Measurements from ENCODE around the gene SNX20. TPM values are rescaled to one million over a fixed set of nuclear protein-coding genes. Genes with fewer than 3 reads are reported as not detected.

SNX20 gene
- total and polyA plus RNA-seq, 2 of the 4 experiments (the other 2 are of a cell fraction), result not detected

DNA sequence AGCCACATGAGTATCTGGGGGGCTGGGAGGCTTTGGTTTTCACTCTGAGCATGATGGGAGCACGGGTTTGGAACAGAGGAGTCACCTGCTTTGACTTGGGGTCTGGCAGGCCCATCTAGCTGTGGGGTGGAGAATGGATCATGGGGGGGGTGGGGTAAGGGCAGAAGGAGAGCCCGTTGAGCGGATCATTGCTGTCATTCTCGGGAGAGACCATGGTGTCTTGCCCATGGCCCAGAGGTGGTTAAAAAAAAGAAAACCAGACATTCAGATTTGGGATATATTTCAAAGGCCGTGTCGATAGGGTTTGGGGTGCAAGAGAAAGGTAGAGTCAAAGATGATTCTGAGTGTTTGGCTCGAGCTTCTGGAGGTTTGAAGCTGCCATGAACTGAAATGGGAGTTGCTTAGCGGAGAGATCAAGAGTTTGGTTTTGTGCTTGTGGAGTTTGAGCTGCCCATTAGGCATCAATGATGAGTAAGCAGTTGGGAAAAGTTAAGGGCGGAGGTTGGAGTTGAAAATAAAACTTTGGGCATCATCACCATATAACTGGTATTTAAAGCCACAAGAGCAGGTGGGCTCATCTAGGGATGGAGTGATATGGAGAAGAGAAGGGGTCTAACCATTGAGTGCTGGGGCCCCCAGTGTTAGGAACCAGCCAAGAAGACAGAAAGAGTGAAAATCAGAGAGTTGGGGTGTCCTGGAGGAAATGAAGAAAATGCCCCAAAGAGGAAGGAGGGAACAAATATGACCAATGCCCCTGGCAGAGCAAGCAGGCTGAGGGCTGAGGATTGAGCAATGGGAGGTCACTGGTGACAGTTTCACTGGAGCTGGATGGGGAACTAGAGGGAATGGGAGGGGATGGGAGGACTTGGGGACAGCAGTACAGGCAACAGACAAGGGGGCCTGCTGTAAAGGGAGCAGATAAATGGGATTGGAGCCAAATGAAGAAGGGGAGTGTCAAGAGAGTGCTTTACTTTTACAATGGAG, 14.2 kb upstream of the SNX20 start:
- WGBS, 2 experiments (ENCODE audit: extremely low coverage in 2 of 2, insufficient read length in 1 of 2), result 52% methylated on average over 7 of the region's 9 CpGs; no CpG with 5 or more reads in 1 of the 2 experiments
- H3K27ac ChIP-seq (ENCODE audit: insufficient read depth, low read length), result no peak overlapping the region
- H4K8ac ChIP-seq (ENCODE audit: low read depth in 2 of 2, low read length in 2 of 2), result no peak overlapping the region
- H3K14ac ChIP-seq (replicated peaks; ENCODE audit: low read depth, low read length), result no peak overlapping the region
- H4K20me1 ChIP-seq (ENCODE audit: insufficient read depth, low read length), result no peaks in the 10 kb centered on the region
- H2BK20ac ChIP-seq (ENCODE audit: low read depth, low read length), result no peak overlapping the region
- in situ Hi-C loops (cut with MboI; ENCODE audit: low sequenced_read_pairs), result no loop called here
- DNase-seq, result no peak
- H3K4ac ChIP-seq (ENCODE audit: low read depth, low read length), result no peak overlapping the region
- H3K23ac ChIP-seq (ENCODE audit: low read depth, low read length), result no peak overlapping the region
- no peaks in the 10 kb centered on the region for H3K79me1 ChIP-seq (ENCODE audit: low read depth in 1 of 2, low read length in 2 of 2)
- no peak overlapping the region for H3K4me2 ChIP-seq (ENCODE audit: low read depth, low read length)
- no peak overlapping the region for H3K4me3 ChIP-seq (ENCODE audit: insufficient read depth, low read depth, low read length)
- H3K56ac ChIP-seq (ENCODE audit: extremely low read depth, insufficient read depth, low read length), result no peak overlapping the region
- 0 out of 2 replicates have a peak, but pooled peaks cover 4% of the 10 kb centered on the region for H3K9me1 ChIP-seq (ENCODE audit: insufficient read depth, low read length)
- intact Hi-C loops (cut with micrococcal nuclease), result no loop called here
- H2AK9ac ChIP-seq (replicated peaks; ENCODE audit: low read depth, low read length, poor library complexity), result no peak overlapping the region
- dilution Hi-C loops (cut with HindIII; ENCODE audit: low sequenced_read_pairs, unreplicated experiment), result no loop called here
- no peak for ATAC-seq (ENCODE audit: low read depth)
- H2AK5ac ChIP-seq (ENCODE audit: low read depth, low read length), result no peak overlapping the region
- no peaks in the 10 kb centered on the region for H3K9me3 ChIP-seq (ENCODE audit: control insufficient read depth, insufficient read depth, low read length)
- peaks cover 18% of the 10 kb centered on the region; the same call in 1 of the 2 replicates for H3K27me3 ChIP-seq (ENCODE audit: control insufficient read depth, insufficient read depth, low read length)
- H2AFZ ChIP-seq (replicated peaks; ENCODE audit: low read length, poor library complexity), result no peak overlapping the region
- H3K18ac ChIP-seq (ENCODE audit: low read depth, low read length), result no peak overlapping the region
- H3K36me3 ChIP-seq (ENCODE audit: control insufficient read depth, insufficient read depth, low read length), result no peaks in the 10 kb centered on the region
- no peak overlapping the region for H2BK120ac ChIP-seq (ENCODE audit: low read depth, low read length)
- H3K4me1 ChIP-seq (ENCODE audit: control insufficient read depth, insufficient read depth, low read length), result no peaks in the 10 kb centered on the region
- no peak overlapping the region for H4K5ac ChIP-seq (ENCODE audit: low read depth, low read length)
- no peak overlapping the region for H2BK5ac ChIP-seq (ENCODE audit: low read depth, low read length, poor library complexity, severe bottlenecking)
- ChIA-PET POLR2A (ENCODE audit: unreplicated experiment) (no interaction called here), CTCF (interaction anchor here (0.7 kb wide), 1 partner anchor 16 kb away, joined by 5 read pairs; no protein-coding TSS in a partner anchor)
- TF ChIP-seq POLR2A (IDR thresholded peaks at IDR 0.05; ENCODE audit: low read depth, low read length) (no peak), NFE2L2 (IDR thresholded peaks at IDR 0.05; ENCODE audit: low read depth, low read length) (no peak), RCOR1 (IDR thresholded peaks at IDR 0.05; ENCODE audit: insufficient replicate concordance, low read length) (no peak), FOS (IDR thresholded peaks at IDR 0.05; ENCODE audit: low read depth, low read length) (no peak), RFX5 (IDR thresholded peaks at IDR 0.05; ENCODE audit: low read depth, low read length) (no peak), SMC3 (IDR thresholded peaks at IDR 0.05; ENCODE audit: low read depth, low read length) (no peak), CEBPB (IDR thresholded peaks at IDR 0.05; ENCODE audit: low read depth, low read length) (no peak)
- TF ChIP-seq, protein P1, sequence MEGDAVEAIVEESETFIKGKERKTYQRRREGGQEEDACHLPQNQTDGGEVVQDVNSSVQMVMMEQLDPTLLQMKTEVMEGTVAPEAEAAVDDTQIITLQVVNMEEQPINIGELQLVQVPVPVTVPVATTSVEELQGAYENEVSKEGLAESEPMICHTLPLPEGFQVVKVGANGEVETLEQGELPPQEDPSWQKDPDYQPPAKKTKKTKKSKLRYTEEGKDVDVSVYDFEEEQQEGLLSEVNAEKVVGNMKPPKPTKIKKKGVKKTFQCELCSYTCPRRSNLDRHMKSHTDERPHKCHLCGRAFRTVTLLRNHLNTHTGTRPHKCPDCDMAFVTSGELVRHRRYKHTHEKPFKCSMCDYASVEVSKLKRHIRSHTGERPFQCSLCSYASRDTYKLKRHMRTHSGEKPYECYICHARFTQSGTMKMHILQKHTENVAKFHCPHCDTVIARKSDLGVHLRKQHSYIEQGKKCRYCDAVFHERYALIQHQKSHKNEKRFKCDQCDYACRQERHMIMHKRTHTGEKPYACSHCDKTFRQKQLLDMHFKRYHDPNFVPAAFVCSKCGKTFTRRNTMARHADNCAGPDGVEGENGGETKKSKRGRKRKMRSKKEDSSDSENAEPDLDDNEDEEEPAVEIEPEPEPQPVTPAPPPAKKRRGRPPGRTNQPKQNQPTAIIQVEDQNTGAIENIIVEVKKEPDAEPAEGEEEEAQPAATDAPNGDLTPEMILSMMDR (conservative IDR thresholded peaks at IDR 0.05; ENCODE audit: low read depth, low read length), result no peak
- H4K91ac ChIP-seq (ENCODE audit: insufficient read depth, low read depth, low read length), result no peak overlapping the region
- no TSS peak for BruUV-seq (replicated peaks)
- H3K9ac ChIP-seq (ENCODE audit: low read depth, low read length), result no peak overlapping the region
- H2BK15ac ChIP-seq (ENCODE audit: low read depth, low read length), result no peak overlapping the region

Data from IMR-90 (cell line).